HG03159 (cell line): ENCODE data around the gene TSPAN10.
A peak's percentile ranks its signal among the peaks of the same experiment; 100 is the strongest.
"Not testable (repeated sequence)": the region's sequence is repeated elsewhere in the genome, so short reads cannot be mapped to it uniquely, and the experiment has no call there.

Source experiments
- ATAC-seq: cut with Tn5 transposase; IDR thresholded peaks from one replicate; pipeline ENCODE4 v1.9.1; 2021; ENCODE audit warnings: mild to moderate bottlenecking, moderate library complexity; ENCODE audit not compliant: unreplicated experiment

Gene TSPAN10

DNA sequence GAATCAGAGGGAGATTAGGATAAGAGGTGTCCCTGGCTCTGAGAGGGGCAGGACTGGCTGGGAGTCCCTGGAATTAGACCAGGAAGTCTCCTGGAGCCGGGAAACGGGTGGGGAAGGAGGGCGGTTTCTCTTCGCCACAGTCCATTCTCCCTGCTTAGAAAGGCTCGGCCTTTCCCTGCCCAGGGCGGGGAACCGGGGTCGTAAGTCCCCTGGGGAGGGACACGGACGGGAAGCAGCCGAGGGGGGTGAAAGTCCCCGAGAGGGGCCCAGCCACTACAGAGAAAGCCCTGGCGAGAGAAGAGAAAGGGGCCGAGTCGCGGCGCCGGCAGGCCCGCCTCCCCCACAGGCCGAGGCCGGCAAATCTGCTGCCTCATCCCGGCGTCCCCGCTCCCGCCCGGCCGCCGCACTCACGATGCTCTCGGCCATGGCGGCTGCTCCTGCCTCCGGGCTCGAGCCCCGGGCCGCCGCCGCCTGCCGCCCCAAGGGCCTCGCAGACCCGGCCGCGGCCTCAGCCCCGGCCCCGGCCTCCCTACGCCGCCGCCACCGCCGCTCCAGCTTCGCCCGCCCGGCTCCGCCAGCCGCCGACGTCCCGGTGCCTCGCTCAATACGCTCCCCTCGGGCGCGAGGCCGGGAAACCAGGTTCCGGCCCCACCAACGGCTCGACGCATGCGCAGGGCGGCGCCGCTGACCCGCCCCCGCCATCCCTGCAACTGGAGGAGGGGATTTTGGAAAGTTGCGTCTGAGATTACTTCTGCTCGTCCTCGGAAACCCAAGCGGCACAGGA is at the start of gene TSPAN10, which contains the start of gene NPLOC4:
Gene TSPAN10 (plus strand): TSS at position 692 of the 784 bp plus-strand sequence. CDS start 5,217 bp downstream, outside the sequence.
Gene NPLOC4 (minus strand): TSS at position 608 of the 784 bp plus-strand sequence. CDS start 182 bp downstream, at position 426.
- peak; percentile 88 for ATAC-seq

DNA sequence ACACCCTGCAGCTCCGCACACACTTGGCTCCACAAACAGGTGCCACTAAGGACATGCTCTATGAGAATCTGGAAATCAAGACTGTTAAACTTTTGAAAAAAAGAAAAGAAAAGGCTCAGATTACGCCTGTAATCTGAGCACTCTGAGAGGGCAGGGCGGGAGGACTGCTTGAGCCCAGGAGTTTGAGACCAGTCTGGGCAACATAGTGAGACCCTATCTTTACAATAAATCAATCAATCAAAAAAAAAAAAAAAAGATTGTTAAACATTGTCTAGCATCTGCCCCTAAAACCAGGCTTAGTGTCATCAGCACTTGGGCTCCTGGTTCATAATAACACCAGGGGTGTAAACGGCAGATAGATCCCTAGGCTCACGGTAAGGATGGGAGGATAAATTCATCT is 47.4 kb upstream of the TSPAN10 start:
- no peak for ATAC-seq

DNA sequence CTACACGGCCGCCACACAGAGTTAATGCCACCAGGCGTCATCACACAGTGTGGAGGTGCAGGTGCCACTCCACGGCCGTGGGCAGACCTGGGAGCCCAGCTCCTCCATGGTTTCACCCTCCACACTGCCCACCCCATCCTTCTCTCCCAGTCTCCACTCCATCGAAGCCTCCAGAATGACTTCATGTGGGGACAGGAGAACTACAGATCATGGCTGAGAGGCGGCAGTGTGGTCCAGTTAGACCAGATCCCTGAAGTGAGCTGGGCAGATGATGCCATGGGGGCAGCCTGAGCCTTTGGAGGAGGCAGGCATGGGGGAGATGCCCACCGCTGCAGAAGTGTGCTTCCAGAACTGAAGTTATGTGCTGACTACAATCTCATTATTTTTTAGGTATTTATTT is 46.9 kb upstream of the TSPAN10 start:
- ATAC-seq, result no peak

DNA sequence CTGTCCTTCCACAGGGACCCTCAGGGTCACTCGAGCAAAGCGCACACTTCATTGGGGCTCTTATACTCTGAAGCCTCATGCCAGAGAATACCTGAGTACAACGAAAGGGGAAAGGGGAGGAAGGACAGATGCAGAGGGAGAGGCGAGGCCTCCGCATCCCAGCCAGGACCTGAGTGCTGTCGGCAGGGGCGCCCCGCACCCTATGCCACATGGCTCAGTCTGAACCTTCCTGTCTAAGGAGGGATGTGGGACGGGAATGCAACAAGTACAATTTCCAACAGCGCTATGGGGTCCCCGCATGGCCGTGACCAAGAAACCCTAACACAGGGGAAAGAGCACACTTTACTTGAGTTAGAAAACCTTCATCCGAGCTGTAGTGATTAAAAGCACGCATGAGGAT is 45.0 kb upstream of the TSPAN10 start:
- ATAC-seq, result no peak

DNA sequence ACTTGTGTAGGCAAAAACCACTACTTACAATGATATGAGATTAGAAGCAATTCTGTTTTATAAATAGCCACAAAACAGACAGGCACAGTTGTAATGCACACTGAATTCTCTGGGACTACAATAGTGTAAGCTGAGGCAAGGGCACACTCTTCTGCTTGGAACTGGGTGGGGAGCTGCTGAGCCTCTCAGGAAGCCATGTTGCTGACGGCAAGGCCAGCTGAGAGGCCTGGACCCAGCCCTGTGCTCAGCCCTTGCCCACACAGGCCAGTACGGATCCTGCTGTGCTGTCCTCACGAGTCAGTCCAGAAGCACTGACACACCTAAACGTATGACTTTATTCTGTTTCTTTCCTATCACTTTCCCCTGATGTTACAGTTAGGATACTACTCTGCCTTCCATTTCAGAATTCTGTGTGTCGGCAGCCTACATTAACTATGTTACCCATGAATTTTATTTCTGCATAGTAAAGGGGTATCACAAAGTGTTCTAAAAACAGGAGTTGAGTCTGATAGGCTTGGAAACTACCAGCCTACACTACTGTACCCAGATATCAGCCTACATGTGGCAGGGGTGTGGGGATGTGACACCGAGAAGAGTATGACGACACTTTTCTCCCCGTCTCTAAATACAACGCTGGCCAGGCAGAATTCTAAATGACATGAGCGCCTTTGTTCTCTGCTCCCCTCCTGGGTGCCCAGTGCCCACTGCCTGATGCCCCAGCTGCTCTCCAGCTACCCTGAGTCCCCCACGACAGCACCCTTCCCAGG is 43.7 kb upstream of the TSPAN10 start:
- no peak for ATAC-seq

DNA sequence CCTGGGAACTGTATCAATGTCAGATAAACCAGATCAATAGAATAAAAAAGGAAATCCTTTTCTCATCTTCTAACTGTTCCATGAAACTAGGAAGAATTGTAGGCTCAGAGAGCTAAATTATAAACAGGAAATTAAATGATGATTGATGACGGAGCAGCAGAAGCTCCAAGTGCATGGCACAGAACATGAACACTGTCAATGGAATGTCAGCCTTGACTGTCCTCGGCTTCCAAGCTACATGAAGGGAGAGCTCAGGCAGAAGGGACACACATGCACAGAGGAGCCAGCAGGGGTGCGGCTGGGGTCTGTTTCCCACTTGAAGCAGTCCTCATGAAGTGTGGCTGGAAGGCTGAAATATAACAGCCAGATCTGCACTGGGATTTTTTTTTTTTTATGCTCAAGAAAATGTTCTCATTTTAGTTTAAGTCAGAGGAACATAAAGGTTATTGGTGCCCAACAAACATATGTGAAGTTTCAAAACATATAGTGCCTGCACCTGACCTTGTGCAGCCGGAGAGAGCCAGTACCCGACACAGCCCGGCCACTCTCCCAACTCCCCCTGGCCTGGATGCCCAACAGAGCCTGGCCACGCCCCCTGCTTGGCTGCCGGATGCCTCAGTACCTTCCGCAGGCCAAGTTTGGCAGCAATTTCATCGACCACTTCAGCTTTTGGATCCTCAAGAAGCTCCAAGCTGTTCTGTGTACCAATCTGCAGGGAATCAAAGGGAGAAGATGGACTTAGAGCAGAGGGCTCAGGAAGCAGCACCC is 37.1 kb upstream of the TSPAN10 start:
- no peak for ATAC-seq

DNA sequence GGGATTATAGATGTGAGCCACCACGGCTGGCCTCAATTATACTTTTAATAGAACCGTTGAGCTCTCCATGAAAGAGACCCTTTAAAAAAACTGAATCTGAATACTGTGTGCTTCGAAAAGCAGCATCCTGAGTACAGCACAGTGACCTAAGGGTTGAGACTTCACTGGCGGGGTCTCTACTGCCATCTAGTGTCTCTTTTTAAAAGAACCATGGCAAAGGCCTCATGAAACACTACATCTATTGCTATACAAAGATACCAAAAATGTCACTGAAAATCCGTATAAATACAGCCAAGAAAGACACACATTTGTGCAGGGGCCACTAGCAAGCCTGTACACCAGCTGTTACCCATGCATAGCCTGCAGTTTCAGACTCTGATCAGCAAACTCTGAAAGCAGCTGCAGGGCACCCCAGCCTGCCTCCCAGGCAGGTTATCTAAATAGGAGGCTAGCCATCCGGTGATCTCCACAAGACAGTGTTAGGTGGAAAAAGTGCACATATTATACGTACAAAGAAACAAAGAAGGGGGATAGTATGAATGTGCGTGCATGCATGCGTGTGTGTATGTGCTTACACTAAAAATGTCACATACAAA is 35.4 kb upstream of the TSPAN10 start:
- no peak for ATAC-seq

DNA sequence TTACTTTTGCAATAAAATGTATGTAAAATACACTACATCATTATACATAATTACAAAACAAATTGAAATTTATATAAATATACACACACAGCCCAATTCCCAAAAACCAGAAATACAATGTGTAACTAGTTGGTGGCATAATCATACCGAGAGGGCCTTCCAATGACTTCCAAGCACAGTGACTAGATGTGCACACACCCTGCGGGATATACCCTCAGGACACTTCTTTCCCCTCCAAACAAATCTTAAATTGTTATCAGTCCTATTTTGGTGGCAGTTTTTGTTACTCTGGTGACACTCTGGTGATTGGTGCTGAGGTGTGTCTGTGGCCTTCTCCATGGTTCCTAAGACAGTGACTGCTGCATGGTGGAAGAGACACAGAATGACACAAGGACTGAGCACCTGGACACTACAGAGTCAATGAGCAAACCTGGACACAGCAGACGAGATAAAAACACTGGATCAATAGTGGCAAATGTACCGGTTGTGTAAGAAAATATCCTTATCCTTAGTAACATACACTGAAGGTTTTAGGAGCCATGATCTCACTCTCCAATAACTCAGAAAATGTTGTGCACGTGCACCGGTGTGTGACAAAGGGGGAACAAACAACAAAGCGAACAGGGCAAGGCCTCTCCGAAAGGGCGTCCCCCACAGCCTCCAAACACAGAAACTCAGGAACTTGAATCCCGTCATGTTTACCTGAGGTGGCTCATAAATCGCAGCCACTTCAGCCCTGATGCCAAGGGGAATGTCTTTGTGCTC is 33.0 kb upstream of the TSPAN10 start:
- no peak for ATAC-seq

DNA sequence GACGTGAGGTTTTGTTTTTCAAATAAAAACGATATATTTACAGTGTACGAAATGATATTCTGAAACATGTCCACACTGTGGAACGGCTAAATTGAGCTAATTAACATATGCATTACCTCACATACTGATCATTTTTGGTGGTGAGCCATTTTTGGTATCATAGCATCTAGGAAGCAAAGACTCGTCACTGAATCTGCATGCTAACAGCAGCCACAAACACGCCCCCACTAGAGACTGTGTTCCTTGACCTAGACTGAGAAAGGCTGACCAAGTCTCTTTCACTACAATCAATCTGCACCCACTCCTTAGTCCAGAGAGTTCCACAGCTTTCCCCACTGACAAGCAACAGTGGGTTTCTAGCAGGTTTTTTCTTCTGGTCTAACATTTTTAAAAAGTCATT is 29.6 kb upstream of the TSPAN10 start:
- no peak for ATAC-seq

DNA sequence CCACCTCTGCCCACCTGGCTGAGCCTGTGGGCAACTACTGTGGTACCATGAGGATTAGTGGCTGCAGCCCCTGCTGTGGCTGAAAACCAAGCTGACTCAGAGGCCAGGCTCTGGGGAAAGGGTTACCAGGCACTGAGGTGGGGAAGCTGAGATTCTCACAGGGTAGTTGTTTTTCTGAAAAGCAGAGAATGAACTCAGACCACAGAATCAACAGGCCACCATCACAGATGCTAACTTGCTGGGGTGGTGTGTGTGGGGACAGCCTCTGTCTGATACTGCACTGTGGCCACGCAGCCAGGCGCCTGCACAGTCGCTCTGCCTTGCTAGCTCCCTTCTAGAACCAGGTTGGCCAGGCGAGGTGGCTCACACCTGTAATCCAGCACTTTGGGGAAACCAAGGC is 28.9 kb upstream of the TSPAN10 start:
- ATAC-seq, result no peak

DNA sequence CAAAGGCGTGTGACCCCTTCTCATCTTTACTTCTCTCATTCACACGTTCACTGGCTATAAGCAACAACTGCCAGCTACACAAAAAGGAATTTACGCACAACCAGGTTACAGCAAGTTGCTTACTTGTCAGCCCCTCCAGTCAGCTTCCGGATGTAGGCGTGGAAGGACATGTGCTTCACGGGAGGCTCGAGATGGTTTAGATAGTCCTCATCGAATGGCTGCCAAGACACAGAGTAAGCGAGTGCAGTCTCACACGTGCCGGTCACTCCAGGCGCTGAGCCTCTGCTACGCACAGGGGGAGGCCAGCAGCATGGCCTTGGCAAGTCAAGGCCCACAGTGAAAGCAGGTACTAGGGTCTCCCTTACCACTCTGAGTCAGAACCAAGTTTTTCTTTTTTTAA is 28.4 kb upstream of the TSPAN10 start:
- no peak for ATAC-seq

DNA sequence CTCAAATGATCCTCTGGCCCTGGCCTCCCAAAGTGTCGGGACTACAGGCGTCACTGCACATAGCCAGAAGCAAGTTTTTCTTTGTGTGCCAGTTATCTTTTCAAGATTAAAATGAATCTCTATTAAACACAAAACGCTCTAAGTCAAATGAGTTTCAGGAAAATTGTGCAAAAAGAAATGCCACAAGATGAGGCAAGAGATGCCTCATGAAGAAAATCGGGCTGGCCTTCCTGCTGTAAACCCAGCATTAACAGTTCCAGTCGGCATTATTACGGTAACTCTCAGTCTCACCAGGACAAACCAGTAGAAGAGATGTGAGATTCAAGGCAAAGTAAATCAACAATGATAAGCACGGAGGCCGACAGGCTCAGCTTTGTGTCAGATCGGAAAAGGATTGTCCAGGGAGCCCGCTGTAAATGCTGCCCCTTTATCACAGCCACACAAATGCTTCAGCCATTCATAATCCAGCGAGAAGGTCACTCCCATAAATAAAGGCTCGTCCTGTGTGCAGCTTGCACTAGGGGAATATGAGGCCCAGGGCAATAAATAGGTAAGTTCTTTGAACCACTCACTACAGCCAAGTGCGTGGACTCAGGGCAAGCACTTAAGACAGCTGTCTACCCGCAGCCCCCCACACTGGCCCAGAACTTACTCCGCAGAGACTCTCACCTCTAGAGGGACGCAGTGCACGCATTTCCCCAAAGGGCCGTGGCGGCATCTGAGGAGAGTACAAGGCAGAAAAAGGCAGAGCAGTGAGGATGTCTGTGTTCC is 27.3 kb upstream of the TSPAN10 start:
- no peak for ATAC-seq

DNA sequence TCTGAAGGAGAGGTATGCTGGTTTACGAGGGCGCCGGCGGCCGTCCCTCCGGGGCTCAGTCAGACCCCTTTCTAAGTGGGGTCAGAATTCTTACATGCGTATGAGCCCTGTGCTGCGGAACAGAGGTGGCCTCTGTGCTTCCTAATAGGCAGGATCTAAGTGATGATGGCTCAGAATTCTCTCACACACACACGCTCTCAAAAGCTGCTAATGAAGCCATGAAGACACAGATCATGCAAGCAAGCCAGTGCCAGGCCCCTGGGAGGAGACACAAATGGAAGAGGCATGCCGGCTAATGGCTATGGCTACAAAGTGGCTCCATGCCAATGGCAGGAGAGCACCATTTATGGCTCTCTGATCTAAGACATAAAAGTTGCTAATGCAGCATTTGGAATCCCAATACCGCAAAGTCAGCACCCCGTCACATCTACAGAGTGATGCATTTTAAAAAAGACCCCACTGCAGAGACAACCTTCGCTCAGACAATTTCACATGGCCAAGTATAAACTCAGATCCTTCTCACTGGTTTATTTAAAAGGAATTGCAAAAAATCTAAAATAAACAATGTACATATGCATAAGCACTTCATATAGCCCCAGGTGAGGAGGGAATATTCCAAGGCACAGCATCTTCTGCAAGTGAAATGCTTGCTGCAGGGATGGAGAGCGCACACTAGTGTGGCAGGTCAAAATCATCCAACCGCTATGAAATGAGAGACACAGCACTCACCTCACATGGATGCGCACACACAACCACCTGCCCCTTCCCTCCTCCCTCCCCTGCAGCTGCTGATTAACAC is 24.6 kb upstream of the TSPAN10 start:
- no peak for ATAC-seq

DNA sequence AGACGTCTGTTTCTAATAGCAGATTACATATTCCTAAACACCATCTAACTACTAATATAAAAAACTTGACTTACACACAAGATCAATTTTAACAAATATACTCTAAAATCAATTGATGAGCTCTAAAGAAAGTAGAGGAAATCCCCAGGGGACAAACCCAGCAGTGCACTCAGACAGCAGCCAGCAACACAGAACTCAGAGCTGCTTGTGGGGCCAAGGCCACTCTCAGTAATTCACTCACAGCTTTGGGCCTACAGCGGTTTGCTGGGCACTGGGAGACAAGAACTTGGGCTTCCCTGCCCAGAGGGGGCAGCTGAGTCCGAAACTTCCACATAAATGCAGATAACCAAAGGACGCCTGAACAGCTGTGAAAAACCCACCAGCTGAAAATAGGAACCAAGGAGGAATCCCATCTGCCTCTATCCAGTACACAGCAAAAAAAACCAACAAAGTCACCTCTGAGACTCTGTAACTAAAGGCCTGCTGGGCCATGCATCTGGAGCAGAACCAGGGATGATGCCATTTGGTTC is 21.5 kb upstream of the TSPAN10 start:
- no peak for ATAC-seq

DNA sequence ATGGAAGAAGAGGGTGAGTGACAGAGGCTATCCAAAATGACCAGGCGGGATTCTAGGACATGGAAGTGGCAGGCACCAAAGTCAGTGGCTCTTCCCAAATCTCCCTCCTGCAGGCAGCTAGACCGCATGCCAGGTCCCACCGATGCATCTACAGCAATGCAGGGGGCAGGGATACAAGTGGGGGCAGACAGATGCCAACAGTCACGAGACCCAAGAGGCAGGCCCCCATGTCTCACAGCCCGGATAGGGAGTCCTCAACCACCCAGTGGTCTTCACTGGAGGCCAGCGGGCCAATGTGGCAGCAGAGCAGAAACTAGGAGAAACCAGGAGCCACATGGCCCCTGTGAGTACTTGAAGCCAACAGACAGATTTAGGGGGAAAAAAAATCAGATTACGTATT is 20.1 kb upstream of the TSPAN10 start:
- no peak for ATAC-seq

DNA sequence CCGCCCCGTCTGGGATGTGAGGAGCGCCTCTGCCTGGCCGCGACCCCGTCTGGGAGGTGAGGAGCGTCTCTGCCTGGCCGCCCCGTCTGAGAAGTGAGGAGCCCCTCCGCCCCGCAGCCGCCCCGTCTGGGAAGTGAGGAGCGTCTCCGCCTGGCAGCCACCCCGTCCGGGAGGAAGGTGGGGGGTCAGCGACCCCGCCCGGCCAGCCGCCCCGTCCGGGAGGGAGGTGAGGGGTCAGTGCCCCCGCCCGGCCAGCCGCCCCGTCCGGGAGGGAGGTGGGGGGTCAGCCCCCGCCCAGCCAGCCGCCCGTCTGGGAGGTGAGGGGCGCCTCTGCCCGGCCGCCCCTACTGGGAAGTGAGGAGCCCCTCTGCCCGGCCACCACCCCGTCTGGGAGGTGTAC is 18.7 kb upstream of the TSPAN10 start:
- not testable (repeated sequence) for ATAC-seq

DNA sequence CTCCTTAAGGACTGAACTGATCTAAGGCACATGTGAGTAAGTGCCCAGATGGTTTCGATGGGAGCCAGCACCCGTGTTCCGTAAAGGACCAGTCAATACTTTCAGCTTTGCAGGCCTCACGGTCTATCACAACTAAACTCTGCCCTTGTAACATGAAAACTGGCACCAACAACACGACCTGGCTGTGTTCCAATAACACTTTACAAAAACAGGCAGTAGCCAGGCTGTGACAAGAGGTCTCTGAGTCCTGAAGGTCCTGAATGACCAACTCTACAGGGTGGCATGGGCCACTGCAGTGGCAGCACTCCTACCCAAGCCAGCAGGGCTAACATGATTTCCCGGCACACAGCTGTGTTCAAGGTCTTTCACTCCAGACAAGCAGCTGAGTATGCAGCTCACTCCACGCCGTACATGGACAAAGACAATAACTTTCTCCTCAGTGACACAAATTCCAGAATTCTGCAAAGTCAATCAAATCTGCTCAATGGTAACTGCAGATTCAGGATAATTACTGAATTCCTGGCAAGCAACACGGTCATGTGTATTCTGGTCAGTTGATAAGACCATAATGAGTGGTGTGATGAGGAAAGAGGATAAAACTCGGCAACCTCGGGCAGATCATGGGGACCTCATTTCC is 15.4 kb upstream of the TSPAN10 start:
- ATAC-seq, result no peak

DNA sequence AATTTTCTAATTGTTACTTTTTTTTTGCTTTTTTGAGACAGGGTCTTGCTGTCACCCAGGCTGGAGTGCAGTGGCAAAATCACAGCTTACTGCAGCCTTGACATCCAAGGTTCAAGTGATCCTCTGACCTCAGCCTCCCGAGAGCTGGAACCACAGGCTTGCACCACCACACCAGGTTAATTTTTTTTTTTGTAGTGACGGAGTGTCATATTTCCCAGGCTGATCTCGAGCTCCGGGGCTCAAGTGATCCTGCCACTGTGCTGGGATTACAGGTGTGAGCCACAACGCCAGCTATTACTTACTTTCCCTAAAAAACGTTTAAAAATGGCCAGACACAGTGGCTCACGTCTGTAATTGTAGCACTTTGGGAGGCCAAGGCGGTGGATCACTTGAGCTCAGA is 6.7 kb upstream of the TSPAN10 start:
- ATAC-seq, result no peak
